ENCODE data around the gene STXBP2. TPM values are rescaled to one million over a fixed set of nuclear protein-coding genes. Genes with fewer than 3 reads are reported as not detected.

Gene STXBP2
- total RNA-seq, 2 donors from 2014 or later, result 61.0 to 151 TPM

GRCh38 chr19:7625763-7626372 is 11.0 kb upstream of the STXBP2 start:
- ATAC-seq, result no peak
- intact Hi-C loops (cut with DNase I), result no loop called here

GRCh38 chr19:7627166-7627565 is 9.7 kb upstream of the STXBP2 start:
- Histone ChIP-seq H3K4me3 (no peak overlapping the region), H3K9me3 (no peaks in the 10 kb centered on the region), H3K36me3 (replicated peaks in 1 of 2; ENCODE audit: insufficient read depth in 1 of 2, low read depth in 2 of 2) (peaks cover 6 to 18% of the 10 kb centered on the region in 2 donors), H3K27me3 (no peaks in the 10 kb centered on the region), H3K4me1 (peaks cover 31% of the 10 kb centered on the region), H3K27ac (no peak overlapping the region)
- ATAC-seq (no peak), DNase-seq (no peak)
- TF ChIP-seq CTCF (IDR thresholded peaks at IDR 0.05) (no peak), POLR2A (IDR thresholded peaks at IDR 0.05) (no peak)
- WGBS, 2 donors, result 76 to 90% methylated on average over 11 to 24 of the region's 24 CpGs
- intact Hi-C loops (cut with DNase I), result no loop called here

More at GRCh38 chr19:7625763-7626372, 11.0 kb upstream of the STXBP2 start:
- Histone ChIP-seq H3K4me1 (peaks cover 29% of the 10 kb centered on the region), H3K4me3 (no peak overlapping the region), H3K27ac (no peak overlapping the region), H3K36me3 (replicated peaks in 1 of 2; ENCODE audit: insufficient read depth in 1 of 2, low read depth in 2 of 2) (peaks cover 9 to 30% of the 10 kb centered on the region in 2 donors), H3K27me3 (no peaks in the 10 kb centered on the region), H3K9me3 (no peaks in the 10 kb centered on the region)
- TF ChIP-seq CTCF (IDR thresholded peaks at IDR 0.05), result no peak
- no peak for TF ChIP-seq POLR2A (IDR thresholded peaks at IDR 0.05)
- peak in 1 of 4 donors; percentile 8 for DNase-seq
- 91 to 97% methylated on average over 6 to 31 of the region's 34 CpGs for WGBS, 2 donors

GRCh38 chr19:7628589-7629311 is 8.2 kb upstream of the STXBP2 start:
- Histone ChIP-seq H3K27ac (peak overlapping the region; percentile 58 to 85 (median 76)), H3K9me3 (no peaks in the 10 kb centered on the region), H3K4me3 (peak overlapping the region; percentile 90 to 91), H3K36me3 (replicated peaks in 1 of 2; ENCODE audit: insufficient read depth in 1 of 2, low read depth in 2 of 2) (peaks cover 0 to 4% of the 10 kb centered on the region in 2 donors), H3K4me1 (peaks cover 31% of the 10 kb centered on the region), H3K27me3 (no peaks in the 10 kb centered on the region)
- ATAC-seq (no peak), DNase-seq (no peak)
- intact Hi-C loops (cut with DNase I), result no loop called here
- TF ChIP-seq CTCF (IDR thresholded peaks at IDR 0.05) (no peak), POLR2A (IDR thresholded peaks at IDR 0.05) (no peak)
- WGBS, 2 donors, result 1 to 2% methylated on average over 15 of the region's 15 CpGs

- Histone ChIP-seq H3K27ac (peak within 1 kb of the TSS; percentile 62 to 85 (median 76)), H3K9me3 (no peaks in the 10 kb centered on the region), H3K4me3 (peak within 1 kb of the TSS; percentile 90 to 91), H3K4me1 (peaks cover 32% of the 10 kb centered on the region), H3K36me3 (replicated peaks in 1 of 2; ENCODE audit: insufficient read depth in 1 of 2, low read depth in 2 of 2) (peaks cover 0 to 4% of the 10 kb centered on the region in 2 donors), H3K27me3 (no peaks in the 10 kb centered on the region)
- 0% methylated on average over 18 to 40 of the region's 40 CpGs for WGBS, 2 donors
- DNase-seq (peak; percentile 97 to 99 (median 98)), ATAC-seq (peak; percentile 99)
- intact Hi-C loops (cut with DNase I), result no loop called here
- TF ChIP-seq CTCF (IDR thresholded peaks at IDR 0.05), result no peak
- peak; percentile 25 to 80 (median 72) for TF ChIP-seq POLR2A (IDR thresholded peaks at IDR 0.05)
Measured at GRCh38 chr19:7629347-7630054, 7.4 kb upstream of the STXBP2 start, which contains the start of the genes PET100 and XAB2. TSS of gene PET100 (plus strand) at chr19:7629793. CDS start at chr19:7629834, 41 bp downstream. TSS of gene XAB2 (minus strand) at chr19:7629545. CDS start at chr19:7629527, 18 bp downstream.

Data from body of pancreas (tissue), 4 donors.